Measurements from ENCODE around the gene RAB3IL1. TPM values are rescaled to one million over a fixed set of nuclear protein-coding genes. Genes with fewer than 3 reads are reported as not detected.

Gene RAB3IL1
- polyA plus RNA-seq, 3 donors = 18.0 to 24.4 (median 22.6) TPM

DNA sequence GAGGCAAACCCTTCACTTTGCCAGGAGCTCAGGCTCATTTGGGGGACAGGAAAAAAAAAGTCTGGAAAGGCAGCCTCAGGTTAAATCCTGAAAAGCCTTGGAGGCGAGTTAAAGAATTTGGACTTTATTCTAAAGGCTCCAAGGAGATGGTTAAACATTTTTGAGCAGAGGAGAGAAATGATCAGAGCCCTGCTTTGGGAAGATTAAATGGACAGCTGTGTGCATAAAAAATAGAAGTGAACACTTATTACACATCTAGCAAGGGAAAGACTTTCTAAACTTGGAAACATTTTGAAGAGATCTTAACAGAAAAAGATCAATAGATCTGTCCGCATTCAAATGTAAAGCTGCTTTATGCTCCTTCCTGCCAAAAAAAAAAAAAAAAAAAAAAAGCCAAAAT, 8.4 kb upstream of the RAB3IL1 start:
- DNase-seq (ENCODE audit: extremely low read depth in 1 of 11, low read depth in 9 of 11, low spot score in 4 of 11) = no peak

DNA sequence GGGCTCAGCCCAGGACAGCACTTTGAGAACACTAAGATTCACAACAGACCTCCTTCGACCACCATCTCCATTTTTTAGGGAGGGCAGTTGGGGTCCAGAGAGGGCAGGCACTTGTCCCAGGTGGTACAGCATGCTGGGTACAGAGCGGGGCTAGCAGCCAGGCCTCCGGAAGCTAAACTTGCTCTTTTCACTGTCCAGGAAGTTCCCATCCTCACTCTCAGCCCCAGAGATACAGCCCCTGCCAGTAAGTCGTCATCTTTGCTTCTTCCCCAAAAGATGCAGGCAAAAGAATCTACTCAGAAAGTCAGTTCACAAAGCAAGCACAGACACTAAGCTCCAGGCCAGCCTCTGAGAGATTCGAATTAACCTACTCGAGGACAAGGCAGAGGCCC, 6.7 kb upstream of the RAB3IL1 start:
- DNase-seq (ENCODE audit: extremely low read depth in 1 of 11, low read depth in 9 of 11, low spot score in 4 of 11) = no peak

DNA sequence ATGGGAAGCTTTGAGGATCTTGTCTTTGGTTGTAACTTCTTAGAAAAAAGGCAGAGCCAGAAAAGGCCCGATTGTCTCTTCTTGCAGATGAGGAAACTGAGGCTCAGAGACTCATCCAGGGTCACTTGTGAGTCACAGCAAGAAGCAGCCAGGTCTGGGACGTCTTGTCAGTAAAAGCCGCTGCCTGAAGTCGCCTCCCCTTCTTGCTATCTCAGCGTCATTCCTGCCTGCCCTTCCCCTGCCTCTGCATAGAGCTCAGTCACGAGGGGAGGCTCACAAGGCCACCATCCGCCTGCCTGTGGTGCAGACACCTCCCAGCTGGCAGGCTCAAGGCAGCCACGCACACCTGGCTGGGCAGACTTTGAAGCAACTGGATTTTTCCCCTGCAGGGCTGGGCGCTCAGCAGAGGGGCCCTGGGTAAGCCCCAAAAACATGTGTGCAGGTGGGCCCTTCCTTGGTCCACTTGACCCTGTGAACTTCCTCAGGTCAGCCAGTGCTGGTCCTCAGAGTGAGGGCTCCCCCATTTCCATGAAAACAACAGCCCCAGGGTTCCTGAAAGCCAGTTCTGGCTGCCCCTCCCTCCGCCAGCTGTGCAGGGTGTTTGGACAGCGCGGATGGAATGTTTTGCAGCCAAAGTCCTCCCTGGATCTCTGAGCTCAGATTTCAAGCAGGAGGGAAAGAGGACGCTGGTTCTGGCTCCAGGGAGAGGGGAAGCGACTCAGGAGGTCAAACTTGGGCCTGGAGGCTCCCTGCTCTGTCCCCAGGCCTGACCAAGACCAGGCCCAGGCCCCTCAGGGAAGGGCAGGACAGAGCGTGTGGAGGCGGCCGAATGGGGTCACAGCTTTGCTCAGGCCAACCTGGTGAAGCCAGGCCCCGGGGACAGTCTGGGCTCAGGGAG, 6.0 kb upstream of the RAB3IL1 start:
- peak in 8 of 11 donors; percentile 60 to 86 (median 80) for DNase-seq (ENCODE audit: extremely low read depth in 1 of 11, low read depth in 9 of 11, low spot score in 4 of 11)

DNA sequence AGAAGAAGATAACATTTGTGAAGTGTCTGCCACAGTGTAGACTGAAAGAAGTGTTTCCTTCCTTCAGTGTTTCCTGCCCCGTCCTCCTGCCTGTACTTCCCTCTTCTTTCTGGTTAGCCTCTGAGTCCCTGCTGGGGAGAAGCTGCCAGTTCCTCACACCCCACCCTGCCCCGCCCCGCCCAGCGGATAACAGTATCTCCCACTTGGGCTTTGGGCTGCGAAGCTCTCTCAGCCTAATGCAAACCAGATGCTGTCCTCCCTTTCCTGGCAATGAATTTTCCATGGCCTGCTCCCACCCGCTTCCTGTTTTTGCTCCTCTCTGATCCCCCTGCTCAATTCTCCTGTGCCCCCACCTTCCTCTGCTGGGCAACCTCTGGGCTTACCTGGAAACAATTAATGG, 5.2 kb upstream of the RAB3IL1 start:
- peak in 6 of 11 donors; percentile 42 to 72 (median 58) for DNase-seq (ENCODE audit: extremely low read depth in 1 of 11, low read depth in 9 of 11, low spot score in 4 of 11)

DNA sequence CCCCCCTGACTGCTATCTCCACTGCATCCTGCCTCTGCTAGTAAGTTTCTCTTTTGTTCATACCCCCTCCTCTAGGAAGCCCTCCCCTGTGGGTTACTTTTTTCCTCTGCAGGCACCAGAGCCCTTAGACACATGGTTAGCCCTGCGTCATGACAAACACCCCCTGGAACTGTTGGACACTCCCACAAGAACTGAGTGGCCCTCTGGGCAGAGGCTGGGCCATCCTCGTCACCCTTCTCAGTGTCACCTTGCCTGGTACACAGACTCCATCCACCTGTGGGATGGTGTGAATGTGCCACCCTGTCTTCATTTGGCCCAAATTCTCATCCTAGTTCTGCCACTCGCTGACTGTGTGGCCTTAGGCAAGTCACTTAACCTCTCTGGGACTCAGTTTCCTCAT, 4.1 kb upstream of the RAB3IL1 start:
- DNase-seq (ENCODE audit: extremely low read depth in 1 of 11, low read depth in 9 of 11, low spot score in 4 of 11) = no peak

DNA sequence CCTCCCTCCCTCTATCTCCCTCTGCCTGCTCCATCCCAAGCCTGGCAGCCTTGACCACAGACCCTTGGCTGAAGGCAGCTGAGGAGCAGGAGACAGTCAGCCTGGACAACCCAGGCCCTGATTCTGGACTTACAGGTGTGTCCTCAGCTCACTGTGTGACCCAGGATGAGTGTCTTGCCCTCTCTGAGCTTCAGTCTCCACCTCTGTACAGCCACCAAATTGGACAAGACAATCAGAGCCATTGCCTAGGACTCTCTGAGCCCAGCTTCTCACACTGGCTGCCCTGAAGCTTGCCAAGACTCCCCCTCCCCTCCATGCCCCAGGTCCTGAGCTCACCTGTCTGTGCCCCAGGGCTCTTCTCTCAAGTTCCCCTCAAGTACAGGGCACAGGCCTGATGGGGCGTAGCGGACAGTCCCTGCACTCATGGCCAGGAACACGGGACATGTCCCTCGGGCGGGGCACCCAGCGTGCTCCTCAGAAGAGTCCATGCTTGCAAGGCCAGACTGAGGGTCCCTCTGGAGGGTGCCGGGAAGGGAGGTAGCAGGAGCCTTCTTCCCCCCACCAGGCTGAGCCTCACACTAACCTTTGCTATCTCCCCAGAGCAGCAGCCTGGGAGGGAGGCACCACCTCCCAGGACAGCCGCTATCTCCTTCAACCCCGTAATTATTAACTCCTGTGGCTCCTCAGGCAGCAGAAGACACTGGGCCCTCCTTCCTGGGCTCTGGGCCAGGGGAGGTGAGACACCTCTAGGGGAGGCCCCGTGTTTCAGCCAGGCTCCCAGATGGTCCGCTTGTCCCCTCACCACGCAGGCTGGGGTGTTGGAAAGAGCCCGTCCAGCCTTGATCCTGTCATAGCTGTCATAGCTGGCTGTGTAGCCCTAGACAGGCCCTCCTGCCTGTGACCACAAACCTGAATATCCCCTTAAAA, 2.6 kb upstream of the RAB3IL1 start:
- DNase-seq (ENCODE audit: extremely low read depth in 1 of 11, low read depth in 9 of 11, low spot score in 4 of 11) = no peak

DNA sequence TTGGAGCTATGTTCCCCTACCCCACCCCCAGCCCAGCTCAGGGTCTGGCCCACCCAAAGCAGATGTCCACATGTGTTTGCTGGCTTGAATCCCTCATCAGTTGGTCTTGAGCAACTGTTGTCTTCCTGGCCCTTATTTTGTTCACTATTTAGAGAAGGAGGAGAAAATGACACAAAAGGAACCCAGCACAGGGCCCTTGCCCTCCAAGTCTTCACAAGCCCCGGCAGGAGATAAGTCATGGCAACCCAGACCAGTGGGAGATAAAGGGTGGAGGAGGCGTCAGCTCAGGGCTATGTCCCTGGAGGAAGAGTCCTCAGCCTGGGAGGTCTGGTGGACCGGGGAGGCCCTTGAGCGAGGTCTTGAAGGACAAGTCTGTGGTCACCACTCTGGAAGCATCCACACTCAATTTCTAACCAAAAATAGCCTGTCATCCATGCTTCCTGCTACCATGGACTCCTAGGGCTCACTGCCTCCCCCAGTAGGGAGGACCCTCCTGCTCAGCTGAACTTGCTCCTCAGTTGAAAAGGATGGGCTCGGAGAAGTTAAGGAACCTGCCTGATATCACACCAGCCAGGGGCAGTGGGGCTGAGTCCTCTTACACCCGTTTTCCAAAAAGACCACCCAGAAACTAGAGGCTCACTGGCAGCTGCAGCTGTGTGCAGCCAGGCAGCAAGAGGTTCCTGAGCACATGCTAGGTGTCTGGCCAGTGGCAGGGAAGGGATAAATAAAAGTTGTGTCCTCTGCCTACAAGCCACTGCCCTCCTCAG, 1.8 kb upstream of the RAB3IL1 start:
- DNase-seq (ENCODE audit: extremely low read depth in 1 of 11, low read depth in 9 of 11, low spot score in 4 of 11) = no peak

DNA sequence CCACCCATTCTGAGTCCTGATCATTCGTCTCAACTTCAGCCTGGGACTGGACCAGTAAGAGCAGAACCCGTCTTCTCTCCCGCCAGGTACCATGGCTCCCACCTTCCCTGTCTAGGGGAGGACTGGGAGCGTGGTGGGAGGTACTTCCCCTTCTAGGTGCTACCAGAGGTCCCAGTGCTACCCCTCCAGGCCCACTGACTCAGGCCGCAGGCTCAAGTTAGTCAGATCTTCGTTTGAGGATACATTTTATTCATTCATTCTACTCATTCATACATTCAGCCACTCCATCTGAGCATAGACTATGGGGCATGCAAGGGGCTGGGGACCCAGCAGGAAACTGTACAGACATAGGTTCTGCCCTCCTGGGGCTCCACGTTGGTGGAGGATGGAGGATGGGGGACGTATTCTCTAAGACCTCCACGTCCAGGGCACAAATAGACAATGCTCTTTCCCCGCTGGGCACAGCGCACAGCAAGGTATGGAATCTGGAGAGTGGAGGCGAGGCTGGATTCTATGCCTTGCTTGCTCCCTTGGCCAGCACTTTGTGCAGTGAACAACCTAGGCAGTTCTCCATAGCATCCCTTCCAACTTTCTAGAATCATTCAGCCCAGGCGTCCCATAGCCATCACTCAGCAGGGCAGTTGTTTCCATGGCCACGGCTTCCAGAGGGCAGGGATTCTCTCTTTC, 1.0 kb upstream of the RAB3IL1 start:
- no peak for DNase-seq (ENCODE audit: extremely low read depth in 1 of 11, low read depth in 9 of 11, low spot score in 4 of 11)

DNA sequence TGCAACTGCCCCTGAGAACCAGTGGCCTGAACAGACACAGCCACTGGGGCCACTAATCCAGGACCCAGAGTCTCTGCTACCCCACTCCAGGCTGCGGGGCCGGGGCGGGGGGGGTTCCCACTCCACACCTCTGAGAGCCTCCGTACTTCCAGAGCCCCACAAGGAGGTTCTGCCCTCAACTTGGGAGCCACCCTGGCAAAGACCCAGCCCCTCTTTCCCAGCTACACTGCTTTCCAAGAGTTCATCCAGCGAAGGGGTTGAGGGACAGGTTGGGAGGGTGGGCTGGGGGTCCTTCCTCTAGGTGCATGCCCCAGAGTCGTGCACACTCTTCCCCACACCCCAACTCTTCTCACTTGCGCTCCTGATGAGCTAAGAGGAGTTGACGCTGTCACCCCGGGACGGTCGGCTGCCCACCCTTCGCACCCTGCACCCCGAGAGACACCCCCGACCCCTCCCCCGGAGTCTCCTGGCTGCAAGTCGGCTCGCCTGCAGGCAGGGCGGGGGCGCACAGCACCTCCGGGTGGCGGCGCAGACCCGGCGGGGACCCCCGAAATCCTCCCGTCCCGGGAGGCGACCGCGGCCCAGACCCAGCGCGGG, 531 bp downstream of the RAB3IL1 start:
- no peak for DNase-seq (ENCODE audit: extremely low read depth in 1 of 11, low read depth in 9 of 11, low spot score in 4 of 11)

DNA sequence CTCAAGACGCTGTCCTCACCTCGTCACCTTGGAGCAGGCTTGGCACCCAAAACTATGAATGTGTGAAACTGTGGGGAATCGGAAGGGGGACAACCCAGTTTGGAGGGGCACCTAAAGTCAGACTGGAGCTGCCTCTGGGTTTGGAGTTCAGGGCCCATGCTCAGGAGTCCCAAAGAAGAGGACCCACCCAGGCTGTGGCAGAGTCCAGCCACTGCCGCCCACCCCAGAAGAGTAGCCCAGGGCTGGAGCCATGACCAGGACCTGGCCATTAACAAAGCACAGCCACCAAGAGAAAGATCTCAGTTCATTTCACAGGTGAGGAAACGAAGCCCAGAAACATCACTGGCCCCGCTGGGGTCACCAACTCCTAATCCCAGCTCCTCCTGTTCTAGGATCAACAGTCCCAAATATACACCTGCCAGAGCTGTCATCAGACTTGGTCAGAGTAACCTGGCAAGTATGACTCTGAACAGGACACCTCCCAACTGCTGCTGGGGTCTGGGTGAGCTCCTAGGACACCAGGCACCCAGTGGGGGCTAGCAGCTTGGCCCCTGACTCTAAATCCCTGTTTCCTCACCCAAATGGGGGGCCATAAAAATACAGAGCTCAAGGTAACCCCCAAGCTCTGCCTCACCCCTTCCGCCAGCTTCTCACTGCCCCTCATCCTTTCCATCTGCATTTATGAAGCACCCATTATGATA, 2.7 kb downstream of the RAB3IL1 start:
- no peak for DNase-seq (ENCODE audit: extremely low read depth in 1 of 11, low read depth in 9 of 11, low spot score in 4 of 11)

DNA sequence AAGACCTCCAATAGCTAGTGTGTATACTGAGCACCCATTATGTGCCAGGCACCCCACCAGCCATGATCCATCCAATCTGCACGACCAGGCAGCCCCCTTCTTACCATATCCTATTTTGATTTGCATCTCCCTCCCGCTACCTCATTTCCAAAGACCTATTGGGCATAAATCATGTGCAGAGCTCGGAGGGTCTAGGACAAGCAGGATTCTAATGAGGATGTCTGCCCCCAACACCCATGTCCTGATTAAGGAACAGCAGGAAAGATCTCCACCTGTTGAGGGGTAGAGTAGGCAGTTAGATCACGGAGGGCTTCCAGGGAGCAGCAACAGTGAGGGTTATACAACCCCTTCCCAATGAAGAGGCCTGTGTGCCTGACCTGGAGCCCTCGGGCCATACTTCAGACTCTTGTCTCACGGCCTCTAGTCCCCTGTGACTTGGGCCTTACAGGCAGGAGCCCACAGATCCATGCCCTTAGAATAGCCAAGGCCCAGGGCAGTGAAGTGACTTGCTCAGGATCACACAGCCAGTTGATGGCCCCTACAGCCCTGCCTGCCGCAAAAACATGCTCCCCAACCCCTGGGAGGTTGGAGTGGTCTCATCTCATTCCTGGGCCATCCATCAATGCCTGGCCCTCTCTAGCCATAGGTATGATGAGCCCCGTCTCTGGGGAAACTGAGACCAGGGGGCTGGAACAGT, 3.5 kb downstream of the RAB3IL1 start:
- no peak for DNase-seq (ENCODE audit: extremely low read depth in 1 of 11, low read depth in 9 of 11, low spot score in 4 of 11)

DNA sequence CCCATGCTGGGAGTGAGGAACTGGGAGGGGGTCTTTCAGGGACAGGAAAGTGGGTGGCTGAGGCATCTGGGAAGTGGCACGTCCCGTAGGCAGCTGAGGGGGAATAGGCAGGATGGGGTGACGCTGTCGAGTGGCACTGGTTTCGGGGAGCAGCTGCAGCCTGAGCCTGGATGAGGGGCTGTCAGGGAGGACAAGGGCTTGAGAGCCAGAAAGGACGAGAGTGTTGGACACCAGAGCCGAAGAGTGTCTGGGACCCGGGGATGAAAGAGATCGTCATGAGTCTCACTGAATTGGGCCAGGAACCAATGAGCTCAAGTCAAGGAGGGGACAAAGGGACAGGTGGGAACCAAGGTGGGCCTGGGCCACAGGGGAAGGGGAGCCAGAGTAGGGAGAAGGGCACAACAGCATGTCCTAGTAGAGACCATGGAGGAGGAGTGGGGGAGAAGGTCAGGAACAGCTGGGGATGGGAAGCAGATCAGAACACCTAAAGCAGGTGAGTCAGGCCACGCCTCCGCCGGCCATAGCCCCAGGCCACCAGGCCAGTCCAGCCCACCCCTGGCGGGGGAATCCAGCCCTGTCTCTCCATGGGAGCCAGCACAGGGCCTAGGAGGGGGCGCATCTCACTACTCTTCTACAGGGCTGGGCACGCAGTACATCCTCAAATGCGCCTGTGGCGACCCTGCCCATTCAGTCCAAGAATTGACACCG, 4.2 kb downstream of the RAB3IL1 start:
- no peak for DNase-seq (ENCODE audit: extremely low read depth in 1 of 11, low read depth in 9 of 11, low spot score in 4 of 11)

DNA sequence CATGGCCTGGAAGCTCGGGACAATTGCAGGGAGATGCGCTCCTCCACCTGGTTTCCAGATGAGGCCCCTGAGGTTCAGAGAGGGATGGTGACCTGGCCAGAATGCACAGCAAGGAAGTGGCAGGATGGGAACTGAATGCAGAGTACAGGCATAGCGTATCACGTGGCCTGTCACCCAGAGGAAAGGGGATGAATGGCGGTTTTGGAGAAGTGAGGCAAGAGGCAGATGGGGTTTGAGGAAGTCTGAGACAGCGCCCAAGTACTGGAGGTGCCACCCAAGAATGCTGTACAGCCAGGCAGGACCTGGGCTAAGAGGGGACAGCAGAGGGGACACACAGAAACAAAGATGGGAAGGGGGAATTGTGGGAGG, 4.9 kb downstream of the RAB3IL1 start:
- no peak for DNase-seq (ENCODE audit: extremely low read depth in 1 of 11, low read depth in 9 of 11, low spot score in 4 of 11)

DNA sequence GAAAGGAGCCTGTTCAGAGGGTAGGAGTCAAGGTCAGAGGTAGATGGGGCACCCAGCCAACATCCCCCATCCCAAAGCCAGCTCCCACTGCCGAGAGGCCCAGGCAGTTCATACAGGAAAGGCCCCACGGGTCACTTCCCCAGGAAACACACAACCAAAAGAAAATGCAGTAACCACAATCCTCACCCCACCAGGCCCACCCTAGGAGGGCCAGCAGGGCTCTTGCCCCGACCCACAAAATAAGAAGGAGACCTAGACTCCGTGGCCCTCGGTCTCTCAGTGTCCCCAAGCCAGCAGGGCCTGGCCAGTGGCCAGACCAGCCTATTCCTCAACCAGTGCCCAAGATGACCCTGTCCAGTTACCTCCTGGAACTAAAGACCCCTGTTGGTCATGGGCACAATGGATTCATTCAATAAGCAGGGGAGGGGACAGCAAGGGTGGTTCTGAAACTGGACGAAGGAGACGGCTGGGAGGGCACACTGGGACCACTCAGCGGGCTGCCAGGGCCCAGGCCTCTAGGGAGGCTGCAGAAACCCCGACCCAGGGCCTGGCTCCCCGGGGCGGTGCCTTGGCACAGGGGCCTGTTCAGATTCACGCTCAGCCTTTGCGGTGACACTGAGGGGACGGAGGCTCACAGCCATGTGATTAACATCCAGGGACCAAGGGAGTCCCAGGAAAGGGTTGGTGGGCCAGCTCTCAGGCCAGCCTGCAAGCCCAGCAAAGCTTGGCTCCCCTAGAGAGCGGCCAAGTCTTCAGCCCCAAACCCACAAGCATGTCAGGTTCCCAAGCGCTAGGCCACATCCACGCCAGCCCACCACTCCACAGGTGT, 5.5 kb downstream of the RAB3IL1 start:
- DNase-seq (ENCODE audit: extremely low read depth in 1 of 11, low read depth in 9 of 11, low spot score in 4 of 11) = no peak

DNA sequence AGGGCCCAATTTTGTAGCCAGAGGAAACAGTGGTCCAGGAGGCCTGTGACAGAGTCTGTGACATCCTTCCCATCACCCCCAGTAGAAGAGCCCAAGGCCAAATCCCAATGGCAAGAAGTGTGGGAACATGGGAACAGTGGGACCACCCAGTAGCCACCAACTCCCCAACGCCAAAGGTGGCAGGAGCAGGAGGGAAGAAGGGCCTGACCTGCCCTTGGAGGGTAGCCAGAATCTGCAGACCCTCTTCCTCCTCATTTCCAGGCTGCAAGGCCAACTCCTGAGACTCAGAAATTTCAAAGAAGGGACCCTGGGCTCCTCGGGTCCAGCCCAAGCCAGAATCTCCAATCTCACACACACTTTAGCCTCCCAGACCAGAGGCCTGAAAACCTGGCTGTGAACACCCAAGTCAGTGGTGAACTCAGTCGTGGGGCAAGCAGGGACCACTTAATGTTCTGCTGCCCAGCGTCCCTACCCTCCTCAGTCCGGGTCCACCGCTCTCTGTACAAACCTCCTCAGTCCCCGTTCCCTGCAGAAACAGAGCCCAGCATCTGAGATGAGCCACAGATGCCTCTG, 6.2 kb downstream of the RAB3IL1 start:
- no peak for DNase-seq (ENCODE audit: extremely low read depth in 1 of 11, low read depth in 9 of 11, low spot score in 4 of 11)

Measured in renal cortex interstitium (tissue), 11 donors.